Right kidney (tissue), 9 donors: ENCODE results near the gene IL20RB.

Source experiments
- DNase-seq: peaks from one replicate; pipeline ENCODE4 v3.0.0-alpha.2; 2016
- long read RNA-seq, 8 donors: transcript quantifications; one replicate each; lab custom pipeline, GENCODE V29; 2026

The IL20RB gene
- long read RNA-seq, donor 1: 0 reads
- long read RNA-seq, donor 2: 0 reads
- long read RNA-seq, donor 3: 0 reads
- long read RNA-seq, donor 4: 0 reads
- long read RNA-seq, donor 5: 0 reads
- long read RNA-seq, donor 6: 0 reads
- long read RNA-seq, donor 7: 0 reads
- long read RNA-seq, donor 8: 0 reads

- DNase-seq: no peak
Measured at GRCh38 chr3:136957751-136958288, at the start of gene IL20RB. TSS of gene IL20RB (plus strand) at chr3:136957983. CDS start at chr3:136958114, 131 bp downstream.

DNA sequence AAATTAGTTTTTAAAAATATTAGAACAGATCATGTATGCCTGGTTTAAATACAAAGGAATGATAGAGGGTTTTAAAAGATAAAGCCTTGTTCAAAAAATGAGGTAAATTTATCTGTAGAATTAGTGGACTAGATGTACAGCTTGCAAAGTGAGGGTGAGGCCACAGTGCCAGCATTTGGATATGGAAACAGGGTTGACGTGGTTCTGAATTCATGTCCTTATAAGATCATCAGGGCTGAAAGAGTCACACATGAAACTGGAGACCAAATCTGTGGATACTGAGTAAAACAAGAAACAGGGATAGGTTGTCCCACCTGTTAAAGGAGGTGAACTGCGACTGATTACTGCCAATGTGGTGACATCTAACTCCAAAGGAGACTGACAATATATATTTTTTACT lies 49.5 kb upstream of the IL20RB start:
- DNase-seq: no peak

- DNase-seq: no peak
Measured at GRCh38 chr3:136909187-136909586, 48.6 kb upstream of the IL20RB start.

- DNase-seq: no peak
Measured at GRCh38 chr3:136910697-136911096, 47.1 kb upstream of the IL20RB start.

DNA sequence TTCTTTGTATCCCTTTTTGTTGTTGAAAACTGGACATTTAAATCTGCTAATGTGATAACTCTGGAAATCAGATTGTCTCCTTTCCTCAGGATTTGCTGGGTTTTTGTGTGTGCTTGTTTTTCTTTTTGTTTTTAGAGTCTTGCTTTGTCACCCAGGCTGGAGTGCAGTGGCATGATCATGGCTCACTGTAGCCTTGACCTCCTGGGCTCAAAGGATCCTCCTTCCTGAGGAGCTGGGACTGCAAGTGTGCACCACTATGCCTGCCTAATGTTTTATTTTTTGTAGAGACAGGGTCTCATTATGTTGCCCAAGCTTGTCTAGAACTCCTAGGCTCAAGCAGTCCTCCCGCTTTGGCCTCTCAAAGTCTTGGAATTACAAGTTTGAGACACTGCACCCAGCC lies 44.6 kb upstream of the IL20RB start:
- no peak for DNase-seq

- no peak for DNase-seq
Measured at GRCh38 chr3:136914739-136915138, 43.0 kb upstream of the IL20RB start.

DNA sequence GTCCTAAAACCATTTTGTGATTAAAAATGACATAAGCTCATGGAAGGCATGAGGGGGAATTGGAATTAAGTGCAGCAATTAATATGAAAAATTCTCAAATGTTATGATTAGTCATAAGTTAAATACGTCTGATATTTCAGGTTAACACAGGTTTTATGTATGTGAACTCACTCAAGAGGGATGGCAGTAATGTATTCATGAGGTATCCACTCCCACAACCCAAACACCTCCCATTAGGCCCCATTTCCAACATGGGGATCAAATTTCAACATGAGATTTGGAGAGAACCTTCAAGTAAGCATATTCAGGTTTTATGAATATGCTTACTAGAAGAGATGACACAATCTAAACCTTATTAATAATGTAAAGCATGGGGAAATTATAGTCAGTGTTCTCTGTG lies 41.6 kb upstream of the IL20RB start:
- no peak for DNase-seq

DNA sequence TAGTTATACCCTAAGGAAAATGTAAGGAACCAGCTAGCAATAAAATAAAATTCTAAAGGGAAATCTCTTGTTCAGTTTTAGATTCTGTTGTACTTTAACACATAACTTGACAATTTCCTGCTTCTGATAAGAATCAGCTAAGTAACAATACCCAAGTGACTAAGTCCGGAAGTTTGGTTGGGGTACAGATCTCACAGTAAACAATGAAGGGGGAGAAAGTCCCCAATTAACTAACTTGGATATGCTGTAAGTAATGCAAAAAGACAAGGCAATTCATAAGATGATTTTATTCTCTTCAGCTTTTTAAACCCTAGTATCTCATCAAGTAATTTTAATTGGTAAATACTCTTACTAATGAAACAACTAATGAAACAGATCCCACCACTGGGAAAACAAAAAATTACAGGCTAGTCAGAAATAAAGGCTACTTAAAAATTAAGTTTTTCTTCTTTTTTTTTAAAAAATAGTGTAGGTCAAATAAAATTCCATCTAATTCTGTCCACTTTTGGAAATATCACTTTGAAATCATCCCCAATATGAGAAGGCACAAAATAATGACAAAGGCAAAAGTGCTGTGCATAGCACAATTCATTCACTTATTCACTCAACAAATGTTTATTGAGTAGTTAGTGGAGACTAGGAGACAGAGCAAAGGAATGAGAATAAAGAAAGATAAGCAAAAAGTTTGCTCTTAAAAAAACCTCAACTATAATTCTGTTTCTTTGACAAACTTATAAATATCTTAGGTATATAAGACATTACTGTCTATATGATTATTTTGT lies 37.8 kb upstream of the IL20RB start:
- no peak for DNase-seq

GRCh38 chr3:136920904-136921611 lies 36.7 kb upstream of the IL20RB start:
- DNase-seq: no peak

DNA sequence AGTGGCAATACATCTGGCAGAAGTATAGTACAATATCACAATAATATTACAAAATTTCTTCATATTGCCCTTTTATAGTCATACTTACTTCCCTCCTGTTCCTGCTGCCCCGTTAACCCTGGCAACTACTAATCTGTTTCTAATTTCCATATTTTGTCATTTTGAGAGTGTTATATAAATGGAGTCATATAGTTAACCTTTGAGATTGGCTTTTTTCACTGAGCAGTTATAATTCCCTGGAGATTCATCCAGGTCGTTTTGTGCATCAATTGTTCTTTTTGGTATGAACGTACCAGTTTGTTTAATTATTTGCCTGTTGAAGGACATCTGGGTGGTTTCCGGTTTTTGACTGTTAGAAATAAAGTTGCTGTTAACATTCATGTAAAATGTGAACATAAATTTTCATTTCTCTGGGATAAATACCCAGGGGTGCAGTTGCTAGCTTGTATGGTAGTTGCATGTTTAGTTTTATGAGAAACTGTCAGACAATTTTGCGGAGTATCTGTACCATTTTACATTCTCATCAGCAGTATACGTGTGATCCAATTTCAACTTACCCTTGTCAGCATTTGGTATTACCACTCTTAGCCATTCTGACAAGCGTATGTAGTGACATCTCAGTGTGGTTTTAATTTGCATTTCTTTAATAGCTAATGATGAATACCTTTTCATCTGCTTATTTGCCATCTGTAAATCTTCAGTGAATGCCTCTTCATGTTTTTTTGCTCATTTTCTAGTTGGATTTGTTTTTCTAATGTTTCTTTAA lies 32.2 kb upstream of the IL20RB start:
- no peak for DNase-seq

- no peak for DNase-seq
Measured at GRCh38 chr3:136928240-136928639, 29.5 kb upstream of the IL20RB start.

- no peak for DNase-seq
Measured at GRCh38 chr3:136929977-136930670, 27.7 kb upstream of the IL20RB start.

- no peak for DNase-seq
Measured at GRCh38 chr3:136931606-136932005, 26.2 kb upstream of the IL20RB start.

DNA sequence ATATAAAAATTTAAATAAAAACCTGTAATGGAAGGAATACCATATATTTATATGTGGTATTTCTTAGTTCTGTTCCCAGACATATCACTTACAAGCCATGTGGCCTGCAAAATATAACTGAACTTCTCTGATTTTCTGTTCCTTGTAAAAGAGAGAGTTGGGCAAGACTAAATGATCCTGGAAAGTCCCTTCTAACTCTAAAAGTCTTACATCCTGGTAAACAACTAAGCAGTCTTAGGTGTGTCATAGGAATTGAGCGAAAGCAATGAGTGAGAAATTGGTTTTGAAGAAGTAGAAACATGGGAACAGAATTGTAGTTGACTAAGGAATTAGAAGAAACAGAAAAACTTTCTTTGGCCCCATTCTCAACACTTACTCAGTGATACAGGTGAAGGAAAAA lies 25.3 kb upstream of the IL20RB start:
- no peak for DNase-seq

GRCh38 chr3:136932978-136933772 lies 24.6 kb upstream of the IL20RB start:
- no peak for DNase-seq

DNA sequence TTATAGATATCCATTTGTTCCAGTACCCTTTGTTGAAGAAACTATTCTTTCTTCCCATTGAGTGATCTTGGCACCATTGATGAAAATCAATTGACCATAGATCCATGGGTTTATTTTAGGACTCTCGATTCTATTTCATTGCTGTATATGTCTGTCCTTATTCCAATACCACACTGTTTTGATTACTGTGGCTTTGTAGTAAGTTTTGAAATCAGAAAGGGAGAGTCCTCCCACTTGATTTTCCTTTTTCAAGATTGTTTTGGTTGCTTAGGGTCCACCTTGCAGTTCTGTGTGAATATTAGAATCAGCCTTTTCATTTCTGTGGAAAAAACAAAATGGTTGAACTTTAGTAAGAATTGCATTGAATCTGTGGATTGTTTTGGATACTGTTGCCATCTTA lies 20.6 kb upstream of the IL20RB start:
- no peak for DNase-seq

- no peak for DNase-seq
Measured at GRCh38 chr3:136937851-136938250, 19.9 kb upstream of the IL20RB start.

DNA sequence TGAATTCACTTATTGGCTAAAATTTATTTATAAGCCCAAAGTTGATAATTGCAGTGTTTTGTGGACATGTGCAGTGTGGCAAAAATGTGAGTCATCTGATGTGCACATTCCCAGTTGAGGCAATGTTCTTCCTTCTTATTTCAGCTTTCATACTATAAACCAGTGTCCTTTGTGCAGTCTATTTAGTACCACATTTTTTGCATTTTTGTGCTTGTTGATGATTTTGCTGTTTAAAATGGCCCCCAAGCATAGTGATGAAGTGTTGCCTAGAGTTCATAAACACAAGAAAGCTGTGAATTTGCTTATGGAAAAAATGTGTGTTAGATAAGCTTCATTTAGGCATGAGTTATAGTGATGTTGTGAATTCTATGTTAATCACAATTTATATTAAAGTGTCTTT lies 19.4 kb upstream of the IL20RB start:
- no peak for DNase-seq

DNA sequence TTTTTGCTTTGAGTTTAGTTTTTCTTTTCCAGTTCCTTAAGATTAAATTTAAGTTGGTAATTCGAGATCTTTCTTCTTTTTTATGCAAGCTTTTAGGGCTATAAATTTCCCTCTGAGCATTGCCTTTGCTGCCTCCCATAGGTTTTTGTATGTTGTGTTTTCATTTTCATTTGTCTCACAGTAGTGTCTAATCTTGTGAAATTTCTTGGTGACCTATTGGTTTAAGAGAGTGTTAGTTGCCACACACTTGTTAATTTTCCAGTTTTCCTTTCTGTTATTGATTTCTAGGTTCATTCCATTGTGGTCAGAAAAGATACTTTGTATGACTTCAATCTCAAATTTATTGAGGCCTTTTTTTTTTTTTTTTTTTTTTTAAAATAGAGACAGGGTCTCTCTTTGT lies 18.3 kb upstream of the IL20RB start:
- DNase-seq: no peak

GRCh38 chr3:136942803-136943202 lies 15.0 kb upstream of the IL20RB start:
- DNase-seq: no peak

GRCh38 chr3:136943436-136943835 lies 14.3 kb upstream of the IL20RB start:
- DNase-seq: no peak
